Thoracic aorta (tissue), 2 donors: Measurements from ENCODE around the gene NOL4L. TPM values are rescaled to one million over a fixed set of nuclear protein-coding genes. Genes with fewer than 3 reads are reported as not detected.
A peak's percentile ranks its signal among the peaks of the same experiment; 100 is the strongest.

Experiments
- ATAC-seq: fragments of 150-250 bp; one replicate; pipeline ENCODE4 v1.8.0; 2017; ENCODE audit warnings: low read depth; ENCODE audit not compliant: insufficient number of reproducible peaks, low FRiP score
- DNase-seq: peaks from one replicate; pipeline ENCODE4 v3.0.0-alpha.2; 2020; ENCODE audit warnings: low spot score
- H3K27ac ChIP-seq, 2 donors: fragments of 200-600 bp; sonication (generic); 1 replicate in 1 of 2; 2 replicates in 1 of 2; pipeline ENCODE4 v1.5.1; 2016; ENCODE audit warnings: mild to moderate bottlenecking in 2 of 2, moderate library complexity in 2 of 2
- H3K27me3 ChIP-seq: fragments of 200-600 bp; sonication (generic); replicated peaks from 2 replicates; pipeline ENCODE4 v1.6.0; 2016; ENCODE audit warnings: mild to moderate bottlenecking; ENCODE audit not compliant: insufficient read depth
- H3K36me3 ChIP-seq: fragments of 200-600 bp; sonication (generic); one replicate; pipeline ENCODE4 v1.5.1; 2016
- H3K4me1 ChIP-seq, 2 donors: fragments of 200-600 bp; sonication (generic); 1 replicate in 1 of 2; 2 replicates in 1 of 2; pipeline versions ENCODE4 v1.5.1 to v1.6.0; 2016; ENCODE audit warnings: low read depth in 2 of 2, mild to moderate bottlenecking in 1 of 2; ENCODE audit not compliant: control insufficient read depth in 1 of 2
- H3K4me3 ChIP-seq: fragments of 200-600 bp; sonication (generic); 2 replicates; pipeline ENCODE4 v1.5.1; 2016; ENCODE audit warnings: mild to moderate bottlenecking
- H3K9me3 ChIP-seq: fragments of 200-600 bp; sonication (generic); 2 replicates; pipeline ENCODE4 v1.5.1; 2016
- total RNA-seq, 2 donors: library from RNA; depleted of rRNA; stranded (reverse); fragments of >200 nt; gene quantifications; one replicate each; pipeline versions ENCODE4 v1.1.0 to v1.2.3, GENCODE V29; 2016
- TF ChIP-seq, protein P1 (sequence below): fragments of 200-600 bp; sonication (generic); IDR thresholded peaks from one replicate; pipeline ENCODE4 v1.5.1; 2019; ENCODE audit warnings: antibody characterized with exemption

NOL4L gene
- total RNA-seq, 2 donors from 2014 or later = 17.5 to 23.7 TPM

DNA sequence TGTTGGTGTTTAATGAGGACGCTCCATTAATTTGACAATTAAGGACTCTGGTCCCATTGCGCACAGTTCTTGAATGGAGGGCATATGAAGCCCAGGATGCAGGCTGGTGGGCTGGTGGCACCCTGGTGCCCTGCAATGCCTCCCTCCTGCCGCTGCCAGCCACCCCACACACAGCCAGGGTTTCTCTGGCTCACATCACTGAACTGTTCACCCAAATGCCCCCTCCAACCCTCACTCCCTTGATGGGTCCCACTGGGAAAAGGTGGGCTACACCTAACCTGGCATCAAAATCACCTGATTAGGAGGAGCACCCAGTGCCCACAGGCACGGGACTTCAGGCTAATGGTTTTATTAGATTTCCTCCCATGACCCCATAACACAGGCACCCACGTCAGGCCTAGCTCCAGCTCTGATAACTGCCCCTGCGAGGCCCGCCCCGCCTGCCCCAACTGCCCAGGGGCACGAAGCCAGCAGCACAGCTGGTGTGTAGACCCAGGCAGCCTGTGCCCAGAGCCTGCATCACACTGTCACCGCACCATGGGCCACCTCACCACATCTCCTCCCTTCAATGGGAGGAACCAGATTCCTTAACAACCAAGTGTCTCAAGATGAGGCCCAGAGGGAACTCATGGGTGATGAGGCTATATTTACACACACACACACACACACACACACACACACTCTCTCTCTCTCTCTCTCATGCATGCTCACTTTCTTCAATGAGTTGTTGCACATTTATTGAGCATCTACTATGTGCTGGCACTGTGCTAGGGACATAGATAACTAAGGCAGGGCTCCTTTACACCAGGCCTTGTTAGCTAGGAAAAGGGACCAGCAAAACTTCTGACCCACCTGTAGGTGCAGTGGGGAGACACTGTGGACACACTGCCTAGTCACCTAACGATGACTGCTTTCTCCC is 107.3 kb downstream of the NOL4L start:
- H3K27ac ChIP-seq = no peak overlapping the region
- H3K27me3 ChIP-seq = no peaks in the 10 kb centered on the region
- H3K9me3 ChIP-seq = no peaks in the 10 kb centered on the region
- DNase-seq (no peak), ATAC-seq (no peak)
- H3K36me3 ChIP-seq = no peaks in the 10 kb centered on the region
- no peak overlapping the region for H3K4me3 ChIP-seq
- H3K4me1 ChIP-seq = peaks cover 18 to 37% of the 10 kb centered on the region in 2 donors
- TF ChIP-seq, protein P1, sequence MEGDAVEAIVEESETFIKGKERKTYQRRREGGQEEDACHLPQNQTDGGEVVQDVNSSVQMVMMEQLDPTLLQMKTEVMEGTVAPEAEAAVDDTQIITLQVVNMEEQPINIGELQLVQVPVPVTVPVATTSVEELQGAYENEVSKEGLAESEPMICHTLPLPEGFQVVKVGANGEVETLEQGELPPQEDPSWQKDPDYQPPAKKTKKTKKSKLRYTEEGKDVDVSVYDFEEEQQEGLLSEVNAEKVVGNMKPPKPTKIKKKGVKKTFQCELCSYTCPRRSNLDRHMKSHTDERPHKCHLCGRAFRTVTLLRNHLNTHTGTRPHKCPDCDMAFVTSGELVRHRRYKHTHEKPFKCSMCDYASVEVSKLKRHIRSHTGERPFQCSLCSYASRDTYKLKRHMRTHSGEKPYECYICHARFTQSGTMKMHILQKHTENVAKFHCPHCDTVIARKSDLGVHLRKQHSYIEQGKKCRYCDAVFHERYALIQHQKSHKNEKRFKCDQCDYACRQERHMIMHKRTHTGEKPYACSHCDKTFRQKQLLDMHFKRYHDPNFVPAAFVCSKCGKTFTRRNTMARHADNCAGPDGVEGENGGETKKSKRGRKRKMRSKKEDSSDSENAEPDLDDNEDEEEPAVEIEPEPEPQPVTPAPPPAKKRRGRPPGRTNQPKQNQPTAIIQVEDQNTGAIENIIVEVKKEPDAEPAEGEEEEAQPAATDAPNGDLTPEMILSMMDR = no peak

DNA sequence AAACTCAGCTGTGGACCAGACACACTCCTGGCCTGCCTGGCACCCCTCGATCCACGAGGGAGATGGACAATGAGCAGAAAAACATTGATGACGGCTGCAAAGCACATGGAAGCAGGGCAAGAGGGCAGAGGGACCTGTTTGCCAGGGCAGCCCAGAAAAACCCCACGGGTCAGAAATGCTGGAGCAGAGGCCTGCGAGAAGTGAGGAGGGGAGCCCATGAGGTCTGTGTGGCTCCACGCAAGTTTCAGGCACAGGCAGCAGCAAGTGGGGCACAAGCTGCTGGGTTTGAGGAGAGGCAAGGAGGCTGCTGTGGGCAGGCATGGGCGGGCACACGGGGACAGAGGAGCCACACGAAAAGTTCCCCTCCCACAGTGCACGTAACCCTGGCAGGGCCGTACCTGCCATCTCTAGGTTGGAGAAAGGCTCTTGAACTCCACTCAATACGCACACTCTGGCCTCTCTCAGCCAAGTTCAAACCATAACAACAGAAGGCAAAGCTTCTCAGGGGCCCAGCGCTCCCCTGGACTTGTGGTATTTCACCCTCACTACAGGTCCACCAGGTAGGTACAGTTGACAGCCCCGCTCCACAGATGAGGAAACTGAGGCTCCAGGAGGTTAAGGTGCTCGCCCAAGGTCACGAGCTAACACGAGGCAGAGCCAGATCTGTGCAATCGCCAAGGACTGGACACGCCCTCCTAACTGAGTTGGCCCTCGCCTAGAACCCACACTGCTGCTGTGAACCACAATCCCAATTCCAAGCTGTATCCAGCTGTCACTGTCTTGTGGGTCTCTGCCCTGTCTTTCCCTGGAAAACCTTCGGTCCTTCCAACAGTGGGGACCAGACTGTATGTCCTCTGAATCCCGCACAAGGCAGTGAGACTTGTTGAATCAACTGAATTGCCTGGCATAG is 108.2 kb downstream of the NOL4L start:
- Histone ChIP-seq H3K36me3 (no peaks in the 10 kb centered on the region), H3K4me3 (no peak overlapping the region), H3K9me3 (no peaks in the 10 kb centered on the region), H3K27ac (no peak overlapping the region), H3K4me1 (peaks cover 18 to 31% of the 10 kb centered on the region in 2 donors), H3K27me3 (no peaks in the 10 kb centered on the region)
- ATAC-seq (no peak), DNase-seq (no peak)
- TF ChIP-seq, protein P1 = no peak

DNA sequence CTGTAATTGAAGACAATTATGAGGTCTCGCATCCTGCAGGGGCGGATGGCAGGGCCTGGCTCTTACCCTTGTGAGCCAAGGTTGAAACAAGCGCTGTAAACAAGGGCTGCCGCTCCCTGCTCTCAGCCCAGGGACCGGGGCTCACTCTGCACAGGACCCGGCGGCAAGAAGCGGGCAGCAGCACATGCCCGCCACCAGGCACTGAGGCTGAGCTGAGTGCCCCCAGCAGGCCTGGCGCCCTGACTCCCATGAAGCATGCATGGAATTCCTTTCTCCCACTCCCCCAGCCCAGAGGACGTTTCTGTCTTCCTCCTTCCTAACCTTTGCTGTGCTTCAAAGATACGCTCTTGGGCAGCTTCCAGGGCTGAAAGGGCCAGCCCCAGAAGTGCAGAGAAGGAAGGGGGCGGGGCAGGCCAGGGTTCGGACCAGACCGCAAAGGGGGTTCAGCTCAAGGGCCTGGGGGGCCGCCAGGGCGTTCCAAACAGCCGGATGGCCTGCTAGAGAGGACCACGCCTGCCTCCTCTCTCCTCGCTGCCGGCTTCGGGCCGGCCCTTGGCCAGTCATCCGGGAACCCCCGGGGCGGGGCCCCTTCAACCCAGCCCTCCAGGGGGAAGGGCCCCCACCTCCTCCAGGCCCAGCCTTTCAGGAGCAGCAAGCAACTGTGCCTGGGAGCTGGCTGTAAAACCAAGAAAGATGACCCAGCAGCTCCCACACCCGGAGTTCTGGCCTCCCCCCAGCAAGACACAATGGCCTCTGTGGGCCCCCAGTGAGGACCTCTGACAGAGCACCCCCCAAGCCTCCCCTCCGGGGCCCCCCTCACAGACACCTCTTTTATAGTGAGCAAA is 109.9 kb downstream of the NOL4L start:
- peak; percentile 58 for ATAC-seq
- Histone ChIP-seq H3K27me3 (no peaks in the 10 kb centered on the region), H3K4me1 (peaks cover 18 to 30% of the 10 kb centered on the region in 2 donors), H3K4me3 (peak overlapping the region; percentile 76), H3K27ac (peak overlapping the region; percentile 17 to 48), H3K9me3 (no peaks in the 10 kb centered on the region), H3K36me3 (no peaks in the 10 kb centered on the region)
- TF ChIP-seq, protein P1 = peak; percentile 8
- DNase-seq = peak; percentile 21

DNA sequence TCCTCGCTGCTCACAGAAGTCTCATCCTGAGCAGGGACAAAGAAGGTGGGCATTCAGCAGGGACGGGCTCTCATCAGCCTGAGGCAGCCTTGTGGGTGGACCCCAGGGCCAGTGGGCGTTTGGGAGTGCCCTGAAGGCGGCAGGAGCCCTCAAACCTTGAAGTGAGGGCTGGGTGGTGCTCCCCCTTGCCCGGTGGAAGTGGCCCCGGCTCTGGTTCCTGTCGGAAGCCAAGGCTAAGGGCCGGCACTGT is 110.5 kb downstream of the NOL4L start:
- TF ChIP-seq, protein P1 = no peak
- H3K9me3 ChIP-seq = no peaks in the 10 kb centered on the region
- H3K27ac ChIP-seq = peak overlapping the region in 1 of 2 donors; percentile 48
- no peaks in the 10 kb centered on the region for H3K27me3 ChIP-seq
- peak overlapping the region; percentile 76 for H3K4me3 ChIP-seq
- DNase-seq = no peak
- peaks cover 18 to 30% of the 10 kb centered on the region in 2 donors for H3K4me1 ChIP-seq
- no peaks in the 10 kb centered on the region for H3K36me3 ChIP-seq
- no peak for ATAC-seq
